WTC11 (cell line): ENCODE data around the gene GALT. TPM values are rescaled to one million over a fixed set of nuclear protein-coding genes. Genes with fewer than 3 reads are reported as not detected.

ENCODE experiments used
- GRHL2 ChIP-seq: fragments of 250-450 bp; sonication (Bioruptor Pico); IDR thresholded peaks from 2 replicates; pipeline ENCODE4 v1.8.0; 2022; ENCODE audit warnings: mild to moderate bottlenecking, moderate library complexity; ENCODE audit not compliant: insufficient replicate concordance, severe bottlenecking
- HMGA2 ChIP-seq: fragments of 250-450 bp; sonication (Bioruptor Pico); IDR thresholded peaks from 2 replicates; pipeline ENCODE4 v1.4.0; 2021; ENCODE audit warnings: mild to moderate bottlenecking, moderate library complexity
- MLX ChIP-seq: sonication (generic); formaldehyde crosslinking; IDR thresholded peaks from 2 replicates; pipeline ENCODE4 v1.8.1; 2023; ENCODE audit warnings: mild to moderate bottlenecking, missing genetic modification reagents, moderate library complexity
- NFATC4 ChIP-seq: fragments of 250-450 bp; sonication (Bioruptor Pico); IDR thresholded peaks from 2 replicates; pipeline ENCODE4 v1.9.0; 2021; ENCODE audit warnings: mild to moderate bottlenecking
- NFE2L1 ChIP-seq: sonication (generic); formaldehyde crosslinking; IDR thresholded peaks from 2 replicates; pipeline ENCODE4 v1.8.1; 2023; ENCODE audit warnings: missing genetic modification reagents
- NR1H2 ChIP-seq: sonication (generic); formaldehyde crosslinking; IDR thresholded peaks from 2 replicates; pipeline ENCODE4 v1.9.0; 2021; ENCODE audit warnings: mild to moderate bottlenecking, moderate library complexity, missing genetic modification reagents
- OVOL2 ChIP-seq: fragments of 250-450 bp; sonication (Bioruptor Pico); IDR thresholded peaks from 2 replicates; pipeline ENCODE4 v1.9.0; 2021; ENCODE audit warnings: mild to moderate bottlenecking, borderline replicate concordance
- PREB ChIP-seq: sonication (generic); formaldehyde crosslinking; IDR thresholded peaks from 2 replicates; pipeline ENCODE4 v1.8.1; 2022; ENCODE audit warnings: mild to moderate bottlenecking, missing genetic modification reagents, moderate library complexity, borderline replicate concordance
- STAT6 ChIP-seq: sonication (generic); formaldehyde crosslinking; conservative IDR thresholded peaks from 2 replicates; pipeline ENCODE4 v1.8.1; 2023; ENCODE audit warnings: mild to moderate bottlenecking, low read depth, missing genetic modification reagents, moderate library complexity
- ZNF281 ChIP-seq: sonication (generic); formaldehyde crosslinking; IDR thresholded peaks from 2 replicates; pipeline ENCODE4 v1.8.0; 2023; ENCODE audit warnings: mild to moderate bottlenecking, missing genetic modification reagents
- ZNF396 ChIP-seq: fragments of 250-450 bp; sonication (Bioruptor Pico); IDR thresholded peaks from 2 replicates; pipeline ENCODE4 v1.8.0; 2021; ENCODE audit warnings: mild to moderate bottlenecking, moderate library complexity, borderline replicate concordance
- ZNF425 ChIP-seq: fragments of 250-450 bp; sonication (Bioruptor Pico); conservative IDR thresholded peaks from 2 replicates; pipeline ENCODE4 v1.9.0; 2021; ENCODE audit warnings: mild to moderate bottlenecking
- total RNA-seq: library from RNA; stranded (reverse); gene quantifications from 3 replicates; pipeline ENCODE4 v1.2.3, GENCODE V29; 2021
- TF ChIP-seq, protein P1 (sequence below): sonication (generic); formaldehyde crosslinking; IDR thresholded peaks from 2 replicates; pipeline ENCODE4 v1.8.0; 2023; ENCODE audit warnings: missing genetic modification reagents, mild to moderate bottlenecking, borderline replicate concordance
- TF ChIP-seq, protein P2 (sequence below): sonication (generic); formaldehyde crosslinking; IDR thresholded peaks from 2 replicates; pipeline ENCODE4 v1.8.1; 2023; ENCODE audit warnings: mild to moderate bottlenecking, missing genetic modification reagents
- TF ChIP-seq, protein P3 (sequence below): sonication (generic); formaldehyde crosslinking; IDR thresholded peaks from 2 replicates; pipeline ENCODE4 v1.8.1; 2023; ENCODE audit warnings: mild to moderate bottlenecking, missing genetic modification reagents, borderline replicate concordance

The GALT gene
- total RNA-seq, 1 experiment from 2014 or later = 39.7 TPM

- TF ChIP-seq, protein P1, sequence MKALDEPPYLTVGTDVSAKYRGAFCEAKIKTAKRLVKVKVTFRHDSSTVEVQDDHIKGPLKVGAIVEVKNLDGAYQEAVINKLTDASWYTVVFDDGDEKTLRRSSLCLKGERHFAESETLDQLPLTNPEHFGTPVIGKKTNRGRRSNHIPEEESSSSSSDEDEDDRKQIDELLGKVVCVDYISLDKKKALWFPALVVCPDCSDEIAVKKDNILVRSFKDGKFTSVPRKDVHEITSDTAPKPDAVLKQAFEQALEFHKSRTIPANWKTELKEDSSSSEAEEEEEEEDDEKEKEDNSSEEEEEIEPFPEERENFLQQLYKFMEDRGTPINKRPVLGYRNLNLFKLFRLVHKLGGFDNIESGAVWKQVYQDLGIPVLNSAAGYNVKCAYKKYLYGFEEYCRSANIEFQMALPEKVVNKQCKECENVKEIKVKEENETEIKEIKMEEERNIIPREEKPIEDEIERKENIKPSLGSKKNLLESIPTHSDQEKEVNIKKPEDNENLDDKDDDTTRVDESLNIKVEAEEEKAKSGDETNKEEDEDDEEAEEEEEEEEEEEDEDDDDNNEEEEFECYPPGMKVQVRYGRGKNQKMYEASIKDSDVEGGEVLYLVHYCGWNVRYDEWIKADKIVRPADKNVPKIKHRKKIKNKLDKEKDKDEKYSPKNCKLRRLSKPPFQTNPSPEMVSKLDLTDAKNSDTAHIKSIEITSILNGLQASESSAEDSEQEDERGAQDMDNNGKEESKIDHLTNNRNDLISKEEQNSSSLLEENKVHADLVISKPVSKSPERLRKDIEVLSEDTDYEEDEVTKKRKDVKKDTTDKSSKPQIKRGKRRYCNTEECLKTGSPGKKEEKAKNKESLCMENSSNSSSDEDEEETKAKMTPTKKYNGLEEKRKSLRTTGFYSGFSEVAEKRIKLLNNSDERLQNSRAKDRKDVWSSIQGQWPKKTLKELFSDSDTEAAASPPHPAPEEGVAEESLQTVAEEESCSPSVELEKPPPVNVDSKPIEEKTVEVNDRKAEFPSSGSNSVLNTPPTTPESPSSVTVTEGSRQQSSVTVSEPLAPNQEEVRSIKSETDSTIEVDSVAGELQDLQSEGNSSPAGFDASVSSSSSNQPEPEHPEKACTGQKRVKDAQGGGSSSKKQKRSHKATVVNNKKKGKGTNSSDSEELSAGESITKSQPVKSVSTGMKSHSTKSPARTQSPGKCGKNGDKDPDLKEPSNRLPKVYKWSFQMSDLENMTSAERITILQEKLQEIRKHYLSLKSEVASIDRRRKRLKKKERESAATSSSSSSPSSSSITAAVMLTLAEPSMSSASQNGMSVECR (CRISPR knock-in tag) = peak; percentile 95
- TF ChIP-seq STAT6 (CRISPR knock-in tag) (no peak), HMGA2 (no peak), NFE2L1 (CRISPR knock-in tag) (peak; percentile 79), GRHL2 (CRISPR knock-in tag) (no peak), ZNF425 (no peak), NFATC4 (CRISPR knock-in tag) (0 out of 2 replicates have a peak, but pooled peaks have one; percentile 15), ZNF396 (CRISPR knock-in tag) (no peak), MLX (CRISPR knock-in tag) (no peak), NR1H2 (CRISPR knock-in tag) (no peak), ZNF281 (peak; percentile 66; the same call in 1 of the 2 replicates), PREB (CRISPR knock-in tag) (no peak), OVOL2 (CRISPR knock-in tag) (no peak)
- TF ChIP-seq, protein P2, sequence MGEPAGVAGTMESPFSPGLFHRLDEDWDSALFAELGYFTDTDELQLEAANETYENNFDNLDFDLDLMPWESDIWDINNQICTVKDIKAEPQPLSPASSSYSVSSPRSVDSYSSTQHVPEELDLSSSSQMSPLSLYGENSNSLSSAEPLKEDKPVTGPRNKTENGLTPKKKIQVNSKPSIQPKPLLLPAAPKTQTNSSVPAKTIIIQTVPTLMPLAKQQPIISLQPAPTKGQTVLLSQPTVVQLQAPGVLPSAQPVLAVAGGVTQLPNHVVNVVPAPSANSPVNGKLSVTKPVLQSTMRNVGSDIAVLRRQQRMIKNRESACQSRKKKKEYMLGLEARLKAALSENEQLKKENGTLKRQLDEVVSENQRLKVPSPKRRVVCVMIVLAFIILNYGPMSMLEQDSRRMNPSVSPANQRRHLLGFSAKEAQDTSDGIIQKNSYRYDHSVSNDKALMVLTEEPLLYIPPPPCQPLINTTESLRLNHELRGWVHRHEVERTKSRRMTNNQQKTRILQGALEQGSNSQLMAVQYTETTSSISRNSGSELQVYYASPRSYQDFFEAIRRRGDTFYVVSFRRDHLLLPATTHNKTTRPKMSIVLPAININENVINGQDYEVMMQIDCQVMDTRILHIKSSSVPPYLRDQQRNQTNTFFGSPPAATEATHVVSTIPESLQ (CRISPR knock-in tag) = no peak
- TF ChIP-seq, protein P3, sequence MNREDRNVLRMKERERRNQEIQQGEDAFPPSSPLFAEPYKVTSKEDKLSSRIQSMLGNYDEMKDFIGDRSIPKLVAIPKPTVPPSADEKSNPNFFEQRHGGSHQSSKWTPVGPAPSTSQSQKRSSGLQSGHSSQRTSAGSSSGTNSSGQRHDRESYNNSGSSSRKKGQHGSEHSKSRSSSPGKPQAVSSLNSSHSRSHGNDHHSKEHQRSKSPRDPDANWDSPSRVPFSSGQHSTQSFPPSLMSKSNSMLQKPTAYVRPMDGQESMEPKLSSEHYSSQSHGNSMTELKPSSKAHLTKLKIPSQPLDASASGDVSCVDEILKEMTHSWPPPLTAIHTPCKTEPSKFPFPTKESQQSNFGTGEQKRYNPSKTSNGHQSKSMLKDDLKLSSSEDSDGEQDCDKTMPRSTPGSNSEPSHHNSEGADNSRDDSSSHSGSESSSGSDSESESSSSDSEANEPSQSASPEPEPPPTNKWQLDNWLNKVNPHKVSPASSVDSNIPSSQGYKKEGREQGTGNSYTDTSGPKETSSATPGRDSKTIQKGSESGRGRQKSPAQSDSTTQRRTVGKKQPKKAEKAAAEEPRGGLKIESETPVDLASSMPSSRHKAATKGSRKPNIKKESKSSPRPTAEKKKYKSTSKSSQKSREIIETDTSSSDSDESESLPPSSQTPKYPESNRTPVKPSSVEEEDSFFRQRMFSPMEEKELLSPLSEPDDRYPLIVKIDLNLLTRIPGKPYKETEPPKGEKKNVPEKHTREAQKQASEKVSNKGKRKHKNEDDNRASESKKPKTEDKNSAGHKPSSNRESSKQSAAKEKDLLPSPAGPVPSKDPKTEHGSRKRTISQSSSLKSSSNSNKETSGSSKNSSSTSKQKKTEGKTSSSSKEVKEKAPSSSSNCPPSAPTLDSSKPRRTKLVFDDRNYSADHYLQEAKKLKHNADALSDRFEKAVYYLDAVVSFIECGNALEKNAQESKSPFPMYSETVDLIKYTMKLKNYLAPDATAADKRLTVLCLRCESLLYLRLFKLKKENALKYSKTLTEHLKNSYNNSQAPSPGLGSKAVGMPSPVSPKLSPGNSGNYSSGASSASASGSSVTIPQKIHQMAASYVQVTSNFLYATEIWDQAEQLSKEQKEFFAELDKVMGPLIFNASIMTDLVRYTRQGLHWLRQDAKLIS (CRISPR knock-in tag) = no peak
These were observed at the start of gene GALT (continued) for GRCh38 chr9:34646211-34647083.
